Stimulated activated CD8-positive, alpha-beta memory T cell treated with anti-CD3 and anti-CD28 coated beads, Interleukin-7, amount 100 ng/mL, for 1 hour (primary cell): ENCODE data around the gene PLXNA4.
A peak's percentile ranks its signal among the peaks of the same experiment; 100 is the strongest.

ENCODE experiments used
- DNase-seq, 2 donors: peaks; one replicate each; pipeline ENCODE4 v3.0.0-alpha.2; 2020; ENCODE audit warnings: low read depth in 2 of 2

PLXNA4 gene

DNA sequence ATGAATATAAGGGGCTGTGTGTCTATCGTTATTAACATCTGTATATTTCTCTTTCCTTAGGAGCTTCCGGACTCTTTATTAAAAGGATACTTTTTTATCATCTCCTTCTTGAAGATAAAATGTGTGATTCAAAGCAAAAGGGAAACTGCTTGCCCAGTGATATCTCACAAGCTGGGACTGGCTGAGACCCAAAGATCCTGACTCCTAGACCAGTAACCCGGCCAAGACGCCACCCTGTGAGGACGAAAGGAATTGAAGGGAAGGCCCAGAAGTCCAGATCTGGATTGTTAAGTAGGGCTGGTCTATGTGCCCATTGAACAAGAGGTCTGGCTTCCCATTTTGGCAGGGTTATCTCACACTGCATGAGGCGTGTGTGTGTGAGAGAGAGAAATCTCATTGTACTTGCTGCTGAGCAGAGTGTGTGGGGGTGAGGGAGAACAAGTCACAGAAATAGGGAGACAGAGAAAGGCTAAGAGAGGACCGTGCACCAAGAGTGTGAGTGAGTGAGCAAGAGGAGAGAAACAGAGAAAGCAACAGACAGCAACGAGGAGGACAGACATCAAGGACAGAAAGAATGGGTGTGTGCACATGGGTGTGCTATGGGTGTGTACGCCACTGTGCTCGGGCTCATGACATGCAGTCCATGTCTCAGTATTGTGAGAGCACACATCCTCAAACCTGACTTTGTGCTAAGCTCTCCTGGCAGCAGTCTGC lies 75.4 kb downstream of the PLXNA4 start:
- DNase-seq, result no peak

- no peak for DNase-seq
Observed at GRCh38 chr7:132499487-132499886, 76.8 kb downstream of the PLXNA4 start.

DNA sequence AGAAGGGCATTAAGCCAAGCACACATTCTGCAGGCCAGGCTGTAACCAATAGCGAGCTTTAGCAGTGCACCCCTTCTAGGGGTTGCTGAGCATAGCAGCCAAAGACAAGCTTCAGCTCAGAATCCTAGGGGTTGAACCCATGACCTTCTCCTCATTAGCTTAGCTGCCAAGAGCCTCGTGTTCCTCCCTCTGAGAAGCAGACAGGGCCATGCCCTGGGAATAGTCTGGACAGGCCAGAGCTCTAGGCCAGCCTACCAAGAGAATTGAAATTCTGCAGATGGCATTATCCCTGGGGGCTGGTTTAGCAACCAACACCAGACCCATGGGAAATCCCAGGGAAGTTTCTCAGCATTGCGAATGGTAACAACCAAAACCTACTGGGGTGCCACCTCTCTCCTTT lies 77.2 kb downstream of the PLXNA4 start:
- no peak for DNase-seq

DNA sequence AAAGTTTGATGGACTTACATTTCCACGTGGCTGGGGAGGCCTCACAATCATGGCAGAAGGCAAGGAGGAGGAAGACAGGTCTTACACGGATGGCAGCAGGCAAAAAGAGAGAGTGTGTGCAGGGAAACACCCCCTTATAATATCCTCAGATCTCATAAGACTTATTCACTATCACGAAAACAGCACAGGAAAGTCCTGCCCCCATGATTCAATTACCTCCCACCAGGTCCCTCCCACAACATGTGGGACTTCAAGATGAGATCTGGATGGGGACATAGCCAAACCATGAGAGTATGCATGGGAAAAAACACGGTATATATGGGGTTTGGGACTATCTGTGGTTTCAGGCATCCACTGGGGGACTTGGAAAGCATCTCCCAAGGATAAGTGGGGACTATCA lies 78.0 kb downstream of the PLXNA4 start:
- no peak for DNase-seq

- DNase-seq, result no peak
Observed at GRCh38 chr7:132497098-132497497, 79.2 kb downstream of the PLXNA4 start.

DNA sequence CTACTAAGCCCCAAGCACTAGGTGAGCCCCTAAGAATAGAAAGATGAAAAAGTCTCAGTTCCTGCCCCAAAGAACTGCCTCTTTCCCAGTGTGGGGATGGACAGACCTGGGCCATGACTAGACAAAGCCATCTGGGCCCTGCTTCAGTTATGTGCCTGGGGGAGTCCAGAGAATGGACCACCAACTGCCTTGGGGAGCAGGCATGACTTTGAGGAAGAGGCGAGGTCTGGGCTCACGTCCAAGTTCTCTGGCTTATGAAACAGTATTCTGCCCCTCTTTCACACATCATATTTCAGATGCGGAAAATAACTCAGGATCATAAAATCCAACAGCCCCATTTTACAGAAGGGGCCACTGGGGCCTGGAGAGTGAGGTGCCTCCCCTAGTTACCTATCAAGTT lies 80.3 kb downstream of the PLXNA4 start:
- DNase-seq, result no peak

GRCh38 chr7:132494474-132494873 lies 81.8 kb downstream of the PLXNA4 start:
- no peak for DNase-seq

- DNase-seq, result no peak
Observed at GRCh38 chr7:132492823-132493445, 83.3 kb downstream of the PLXNA4 start.

DNA sequence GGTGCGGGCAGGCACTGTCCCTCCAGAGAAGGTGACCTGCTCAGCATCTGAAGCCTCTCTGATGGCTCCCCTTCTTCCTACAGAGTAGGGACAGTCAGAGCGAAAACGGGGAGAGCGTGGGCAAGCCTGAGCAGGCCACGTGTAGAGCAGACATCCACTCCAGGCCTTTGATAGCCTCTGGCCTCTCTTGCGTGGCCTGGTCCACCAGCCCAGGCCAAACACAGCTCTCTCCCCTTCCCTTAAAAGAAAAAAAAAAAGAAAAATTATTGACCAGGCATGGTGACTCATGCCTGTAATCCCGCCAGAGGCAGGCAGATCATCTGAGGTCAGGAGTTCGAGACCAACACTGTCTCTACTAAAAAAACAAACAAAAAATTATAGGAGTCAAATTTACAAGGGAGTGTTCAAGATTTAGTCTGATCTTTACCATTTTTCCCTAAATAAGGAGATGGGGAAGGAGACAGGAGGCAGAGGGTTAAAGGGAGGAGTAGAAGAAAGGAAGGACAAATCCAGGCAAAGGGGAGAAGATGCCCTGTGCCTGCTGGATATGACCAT lies 84.8 kb downstream of the PLXNA4 start:
- no peak for DNase-seq

DNA sequence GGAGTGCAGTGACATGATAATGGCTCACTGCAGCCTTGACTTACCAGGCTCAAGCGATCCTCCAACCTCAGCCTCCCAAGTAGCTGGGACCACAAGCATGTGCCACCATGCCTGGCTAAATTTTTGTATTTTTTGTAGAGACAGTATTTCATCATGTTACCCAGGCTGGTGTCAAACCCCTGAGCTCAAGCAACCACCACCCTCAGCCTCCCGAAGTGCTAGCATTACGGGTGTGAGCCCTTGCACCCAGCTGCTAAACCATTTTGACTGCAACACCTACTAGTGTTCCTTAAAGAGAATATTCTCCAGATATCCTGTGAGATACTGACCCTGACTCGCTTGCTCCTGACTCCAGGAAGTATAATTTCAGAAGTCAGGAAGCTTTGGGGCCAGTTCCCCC lies 85.8 kb downstream of the PLXNA4 start:
- no peak for DNase-seq

DNA sequence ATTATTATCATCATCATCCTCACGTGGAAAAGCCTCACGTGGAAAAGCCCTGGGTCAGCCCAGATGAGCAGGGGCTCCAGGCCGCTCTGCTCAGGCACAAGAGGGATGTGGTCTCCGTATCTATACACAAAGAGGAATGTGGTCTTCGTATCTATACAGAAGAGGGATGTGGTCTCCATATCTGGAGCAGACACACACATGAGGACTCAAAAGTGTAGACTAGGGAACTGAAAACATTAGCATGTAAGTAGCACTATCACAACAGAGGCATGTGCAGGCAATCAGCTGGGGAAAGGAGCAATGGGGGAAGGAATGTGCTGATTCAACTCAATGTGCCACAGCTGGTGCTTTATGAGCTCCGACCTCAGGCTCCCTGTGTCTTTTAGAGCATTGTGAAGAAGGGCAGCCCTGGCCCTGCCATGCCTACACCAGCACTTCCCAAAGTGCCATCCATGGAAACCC lies 86.5 kb downstream of the PLXNA4 start:
- no peak for DNase-seq

DNA sequence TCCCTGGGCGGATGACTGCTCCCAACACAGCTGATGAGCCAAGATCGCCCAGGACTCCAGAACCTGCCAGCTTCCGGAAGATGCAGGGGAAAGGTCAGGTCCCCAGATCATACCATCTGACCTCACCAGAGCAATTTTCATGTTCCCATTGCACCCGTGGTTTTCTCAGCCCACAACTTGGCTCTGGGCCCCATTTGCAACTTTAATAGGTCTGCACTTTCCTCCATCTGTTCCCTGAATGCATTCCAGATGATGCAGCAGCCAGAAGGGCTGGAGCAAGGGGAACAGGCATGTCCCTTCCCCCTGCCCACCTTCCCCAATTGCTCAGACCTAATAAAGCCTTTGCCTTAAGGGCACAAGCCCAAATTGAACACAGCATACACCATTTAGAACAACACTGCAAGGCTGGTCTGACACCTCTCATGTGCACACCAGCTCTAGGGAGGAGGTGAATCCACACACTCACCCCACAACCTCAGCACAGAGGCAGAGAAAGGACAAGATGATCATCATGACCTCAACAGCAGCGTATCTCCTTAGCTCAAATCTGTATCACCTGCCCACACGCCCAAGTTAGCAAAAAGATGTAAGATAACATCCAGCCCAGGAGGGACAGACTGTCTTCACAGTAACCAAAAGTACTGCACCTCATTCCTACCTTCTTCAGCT lies 87.5 kb downstream of the PLXNA4 start:
- DNase-seq, result no peak

- DNase-seq, result no peak
Observed at GRCh38 chr7:132486274-132486610, 90.0 kb downstream of the PLXNA4 start.

DNA sequence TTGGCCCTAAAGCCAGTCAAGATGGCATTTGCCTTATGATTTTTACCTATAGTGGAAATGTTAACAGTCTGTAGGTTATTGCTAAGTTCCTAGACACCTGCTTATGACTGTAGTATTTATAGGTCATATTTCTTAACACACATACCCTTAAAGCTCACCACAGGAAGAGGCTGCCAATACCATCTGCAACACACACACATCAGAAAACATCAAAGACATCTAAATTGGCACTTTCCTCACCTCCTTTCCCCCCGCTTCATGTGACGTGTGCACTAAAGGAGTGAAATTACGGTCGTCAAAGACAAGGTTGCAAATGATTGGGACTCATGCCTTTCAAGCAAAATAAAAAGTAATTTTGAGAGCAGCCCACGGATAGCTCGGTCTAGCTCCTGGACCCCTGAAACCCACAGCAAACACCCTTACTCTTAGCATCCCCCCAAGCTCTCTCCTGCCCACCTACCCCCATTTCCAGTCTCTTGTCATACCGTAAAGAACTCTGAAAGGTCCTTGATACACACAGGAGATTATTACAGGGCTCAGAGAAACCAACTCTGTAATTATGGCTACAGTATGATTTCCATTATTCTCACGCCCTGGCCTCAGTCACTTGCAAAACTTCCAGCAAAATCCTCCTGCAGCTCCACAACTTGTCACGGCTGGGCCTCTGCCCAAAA lies 90.5 kb downstream of the PLXNA4 start:
- DNase-seq, result peak in 1 of 2 donors; percentile 16

DNA sequence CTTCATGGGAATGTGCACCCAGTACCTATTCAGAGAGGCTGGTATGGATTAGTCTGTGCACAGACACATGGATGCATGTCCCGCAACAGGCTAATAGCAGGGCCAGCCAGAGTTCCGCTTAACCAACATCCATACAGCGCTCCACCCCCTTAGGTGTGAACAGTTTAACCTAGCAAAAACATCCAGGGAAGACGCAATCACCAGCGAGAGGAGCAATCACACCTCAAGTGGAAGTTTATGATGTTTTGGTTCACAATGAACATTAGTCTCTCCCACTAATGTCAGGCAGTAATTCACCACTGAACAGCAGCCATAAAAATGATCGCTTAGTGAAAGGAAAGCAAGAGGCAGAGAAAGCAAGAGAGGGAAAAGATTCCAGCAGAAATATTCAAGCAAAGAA lies 91.1 kb downstream of the PLXNA4 start:
- no peak for DNase-seq

DNA sequence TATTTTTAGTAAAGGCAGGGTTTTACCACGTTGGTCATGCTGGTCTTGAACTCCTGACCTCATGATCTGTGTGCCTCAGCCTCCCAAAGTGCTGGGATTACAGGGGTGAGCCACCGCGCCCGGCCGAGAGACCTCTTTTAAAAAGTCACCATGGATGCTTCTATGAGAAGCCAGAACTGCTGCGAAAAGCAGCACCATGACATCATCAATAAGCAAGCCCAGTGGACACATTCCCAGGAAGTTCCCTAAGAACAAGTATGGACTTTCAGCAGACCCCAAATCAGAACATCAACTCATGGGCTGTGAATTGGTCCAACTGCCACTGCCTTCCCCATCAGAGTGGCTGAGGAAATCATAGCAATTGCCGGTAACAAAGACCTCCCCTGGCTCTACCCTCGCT lies 93.4 kb downstream of the PLXNA4 start:
- DNase-seq, result no peak

- DNase-seq, result no peak
Observed at GRCh38 chr7:132480534-132480933, 95.7 kb downstream of the PLXNA4 start.

- no peak for DNase-seq
Observed at GRCh38 chr7:132476541-132476940, 99.7 kb downstream of the PLXNA4 start.

GRCh38 chr7:132475669-132476116 lies 100.6 kb downstream of the PLXNA4 start:
- DNase-seq, result no peak

GRCh38 chr7:132475037-132475668 lies 101.1 kb downstream of the PLXNA4 start:
- DNase-seq, result no peak

GRCh38 chr7:132472463-132473120 lies 103.7 kb downstream of the PLXNA4 start:
- DNase-seq, result no peak
